Neural cell (in vitro differentiated cells): ENCODE results near the gene SP100.

Experiments used
- EP300 ChIP-seq: fragments of 450-650 bp; conservative IDR thresholded peaks from 2 replicates; pipeline ENCODE4 v1.6.1; 2014; ENCODE audit warnings: antibody characterized with exemption, mild to moderate bottlenecking, moderate library complexity; ENCODE audit not compliant: poor library complexity, severe bottlenecking
- EZH2 ChIP-seq: fragments of 200-600, 300-800 bp; shearing (Covaris generic), sonication (generic); IDR thresholded peaks from 2 replicates; pipeline ENCODE4 v1.6.1; 2014; ENCODE audit warnings: antibody characterized with exemption, low read length, borderline replicate concordance, mild to moderate bottlenecking; ENCODE audit not compliant: insufficient read depth, poor library complexity, severe bottlenecking
- POLR2AphosphoS5 ChIP-seq: IDR thresholded peaks from 2 replicates; pipeline ENCODE4 v1.6.1; 2012
- TAF1 ChIP-seq: IDR thresholded peaks from 2 replicates; pipeline ENCODE4 v1.6.1; 2012; ENCODE audit warnings: low read depth
- TF ChIP-seq, protein P1 (sequence below): fragments of 450-650 bp; IDR thresholded peaks from 2 replicates; pipeline ENCODE4 v1.5.1; 2014; ENCODE audit warnings: antibody characterized with exemption, mild to moderate bottlenecking, moderate library complexity; ENCODE audit not compliant: poor library complexity, severe bottlenecking

DNA sequence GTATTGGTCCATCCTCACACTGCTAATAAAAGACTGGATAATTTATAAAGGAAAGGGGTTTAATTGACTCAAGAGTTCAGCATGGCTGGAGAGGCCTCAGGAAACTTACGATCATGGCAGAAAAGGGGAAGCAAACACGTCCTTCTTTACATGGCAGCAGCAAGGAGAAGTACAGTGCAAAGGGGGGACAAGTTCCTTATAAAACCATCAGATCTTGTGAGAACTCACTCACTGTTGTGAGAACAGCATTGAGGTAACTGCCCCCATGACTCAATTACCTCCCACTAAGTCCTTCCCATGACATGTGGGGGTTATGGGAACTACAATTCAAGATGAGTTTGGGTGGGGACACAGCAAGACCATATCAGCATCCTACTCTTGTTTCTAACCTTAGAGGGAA is 37.0 kb downstream of the SP100 start:
- no peak for TF ChIP-seq POLR2AphosphoS5
- TF ChIP-seq, protein P1, sequence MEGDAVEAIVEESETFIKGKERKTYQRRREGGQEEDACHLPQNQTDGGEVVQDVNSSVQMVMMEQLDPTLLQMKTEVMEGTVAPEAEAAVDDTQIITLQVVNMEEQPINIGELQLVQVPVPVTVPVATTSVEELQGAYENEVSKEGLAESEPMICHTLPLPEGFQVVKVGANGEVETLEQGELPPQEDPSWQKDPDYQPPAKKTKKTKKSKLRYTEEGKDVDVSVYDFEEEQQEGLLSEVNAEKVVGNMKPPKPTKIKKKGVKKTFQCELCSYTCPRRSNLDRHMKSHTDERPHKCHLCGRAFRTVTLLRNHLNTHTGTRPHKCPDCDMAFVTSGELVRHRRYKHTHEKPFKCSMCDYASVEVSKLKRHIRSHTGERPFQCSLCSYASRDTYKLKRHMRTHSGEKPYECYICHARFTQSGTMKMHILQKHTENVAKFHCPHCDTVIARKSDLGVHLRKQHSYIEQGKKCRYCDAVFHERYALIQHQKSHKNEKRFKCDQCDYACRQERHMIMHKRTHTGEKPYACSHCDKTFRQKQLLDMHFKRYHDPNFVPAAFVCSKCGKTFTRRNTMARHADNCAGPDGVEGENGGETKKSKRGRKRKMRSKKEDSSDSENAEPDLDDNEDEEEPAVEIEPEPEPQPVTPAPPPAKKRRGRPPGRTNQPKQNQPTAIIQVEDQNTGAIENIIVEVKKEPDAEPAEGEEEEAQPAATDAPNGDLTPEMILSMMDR = no peak
- no peak for TF ChIP-seq TAF1
- TF ChIP-seq EZH2 = no peak
- no peak for TF ChIP-seq EP300
